PC-3 (cell line): Measurements from ENCODE around the gene CATSPER4. TPM values are rescaled to one million over a fixed set of nuclear protein-coding genes. Genes with fewer than 3 reads are reported as not detected.
A peak's percentile ranks its signal among the peaks of the same experiment; 100 is the strongest.

Source experiments
- ATAC-seq: fragments of 200-7000 bp; cut with Tn5 transposase; 2 replicates; pipeline ENCODE4 v1.9.1; 2020; ENCODE audit warnings: mild to moderate bottlenecking, moderate library complexity
- BruUV-seq: library from RNA; stranded (reverse); fragments of 400-500 nt; replicated peaks from 2 replicates; lab custom pipeline; 2021; lab: Mats Ljungman, UMichigan
- CTCF ChIA-PET: fragments of 300-600 bp; sonication (Branson Sonifier 250); formaldehyde crosslinking; loops from one replicate; lab custom pipeline; 2022; ENCODE audit warnings: antibody characterized with exemption; lab: Charles Lee
- POLR2A ChIA-PET: fragments of 300-600 bp; sonication (Branson Sonifier 250); formaldehyde crosslinking; loops from one replicate; lab custom pipeline; 2022; ENCODE audit warnings: antibody characterized with exemption; ENCODE audit not compliant: unreplicated experiment; lab: Charles Lee
- DNase-seq: peaks from one replicate; pipeline ENCODE4 v3.0.0-alpha.2; 2015
- H2AFZ ChIP-seq: fragments of 300-600 bp; sonication (generic); 2 replicates; pipeline ENCODE4 v1.6.0; 2016; ENCODE audit warnings: antibody characterized with exemption, low read length
- H3F3A ChIP-seq: fragments of 300-600 bp; sonication (generic); one replicate; pipeline ENCODE4 v1.6.0; 2017; ENCODE audit warnings: antibody characterized with exemption, low read length, control low read depth, mild to moderate bottlenecking; ENCODE audit not compliant: unreplicated experiment
- H3K27ac ChIP-seq: fragments of 300-600 bp; sonication (generic); 2 replicates; pipeline ENCODE4 v1.5.1; 2016; ENCODE audit warnings: mild to moderate bottlenecking, low read length
- H3K27me3 ChIP-seq: fragments of 300-600 bp; sonication (generic); 2 replicates; pipeline ENCODE4 v1.6.1; 2016; ENCODE audit warnings: low read length, mixed read lengths
- H3K36me3 ChIP-seq: fragments of 300-600 bp; sonication (generic); 2 replicates; pipeline ENCODE4 v1.6.1; 2016; ENCODE audit warnings: low read depth, mixed run types, low read length, mixed read lengths
- H3K4me1 ChIP-seq: fragments of 300-600 bp; sonication (generic); 2 replicates; pipeline ENCODE4 v1.5.1; 2016; ENCODE audit warnings: low read length; ENCODE audit not compliant: insufficient read depth
- H3K4me2 ChIP-seq: fragments of 300-600 bp; sonication (generic); 2 replicates; pipeline ENCODE4 v1.6.0; 2016; ENCODE audit warnings: low read length
- H3K4me3 ChIP-seq: fragments of 300-600 bp; sonication (generic); 2 replicates; pipeline ENCODE4 v1.5.1; 2016; ENCODE audit warnings: mild to moderate bottlenecking, low read length, mixed read lengths
- H3K79me2 ChIP-seq: fragments of 300-600 bp; sonication (generic); 2 replicates; pipeline ENCODE4 v1.6.1; 2017; ENCODE audit warnings: low read length, mixed read lengths
- H3K9ac ChIP-seq: fragments of 300-600 bp; sonication (generic); 2 replicates; pipeline ENCODE4 v1.6.0; 2016; ENCODE audit warnings: mild to moderate bottlenecking, low read length
- H3K9me2 ChIP-seq: fragments of 300-600 bp; sonication (generic); replicated peaks from 2 replicates; pipeline ENCODE4 v1.6.1; 2016; ENCODE audit warnings: mixed run types, low read length, mixed read lengths
- H3K9me3 ChIP-seq: fragments of 300-600 bp; sonication (generic); 2 replicates; pipeline ENCODE4 v1.6.1; 2016; ENCODE audit warnings: low read length, mixed read lengths
- H4K20me1 ChIP-seq: fragments of 300-600 bp; sonication (generic); 2 replicates; pipeline ENCODE4 v1.6.1; 2016; ENCODE audit warnings: low read length, mixed read lengths
- EZH2 ChIP-seq: fragments of 300-600 bp; sonication (generic); IDR thresholded peaks from one replicate; pipeline ENCODE4 v1.6.1; 2017; ENCODE audit warnings: antibody characterized with exemption, mild to moderate bottlenecking, low read length; ENCODE audit not compliant: unreplicated experiment
- EZH2phosphoT487 ChIP-seq: fragments of 300-600 bp; sonication (generic); IDR thresholded peaks from 2 replicates; pipeline ENCODE4 v1.6.1; 2018; ENCODE audit warnings: mild to moderate bottlenecking, antibody characterized with exemption, low read length, borderline replicate concordance
- intact Hi-C: fragments of 100-400 bp; cut with micrococcal nuclease; formaldehyde crosslinking; loops from 2 replicates; pipeline ENCODE4 v1.9.0; 2023
- total RNA-seq: library from RNA; depleted of rRNA; stranded (reverse); fragments of >200 nt; gene quantifications from 2 replicates; pipeline ENCODE4 v1.2.3, GENCODE V29; 2014
- TF ChIP-seq, protein P1 (sequence below): fragments of 300-600 bp; sonication (generic); conservative IDR thresholded peaks from 2 replicates; pipeline ENCODE4 v1.5.1; 2017; ENCODE audit warnings: antibody characterized with exemption, low read depth, mild to moderate bottlenecking, low read length

Gene CATSPER4
- total RNA-seq, 1 experiment from 2014 or later: not detected

DNA sequence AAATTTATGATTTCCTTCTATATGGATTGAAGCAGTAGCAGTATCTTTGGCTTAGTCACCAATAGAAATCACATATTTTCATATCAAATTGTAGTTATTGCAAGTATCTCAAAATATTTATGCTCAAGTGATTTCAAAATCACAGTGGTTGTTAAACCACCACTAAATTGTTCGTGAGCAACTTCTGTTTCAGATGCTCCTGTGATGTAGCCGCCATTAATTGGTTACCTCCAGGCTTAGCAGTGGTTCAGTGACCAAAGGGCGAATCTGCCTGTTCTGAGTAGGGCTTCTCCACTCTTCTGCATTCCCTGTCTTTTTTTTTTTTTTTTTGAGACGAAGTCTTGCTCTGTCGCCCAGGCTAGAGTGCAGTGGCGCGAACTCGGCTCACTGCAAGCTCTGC lies 15.1 kb upstream of the CATSPER4 start:
- Histone ChIP-seq H3K27ac (no peak overlapping the region), H3K9ac (no peak overlapping the region), H3K4me2 (no peak overlapping the region), H3K27me3 (no peaks in the 10 kb centered on the region), H3K9me2 (no peaks in the 10 kb centered on the region), H3F3A (no peaks in the 10 kb centered on the region), H2AFZ (no peak overlapping the region), H3K9me3 (no peaks in the 10 kb centered on the region), H3K4me3 (no peak overlapping the region), H4K20me1 (no peaks in the 10 kb centered on the region), H3K79me2 (peaks cover 26% of the 10 kb centered on the region), H3K36me3 (no peaks in the 10 kb centered on the region), H3K4me1 (peaks cover 25% of the 10 kb centered on the region)
- intact Hi-C loops: no loop called here
- POLR2A ChIA-PET: no interaction called here
- DNase-seq (no peak), ATAC-seq (no peak)
- TF ChIP-seq, protein P1, sequence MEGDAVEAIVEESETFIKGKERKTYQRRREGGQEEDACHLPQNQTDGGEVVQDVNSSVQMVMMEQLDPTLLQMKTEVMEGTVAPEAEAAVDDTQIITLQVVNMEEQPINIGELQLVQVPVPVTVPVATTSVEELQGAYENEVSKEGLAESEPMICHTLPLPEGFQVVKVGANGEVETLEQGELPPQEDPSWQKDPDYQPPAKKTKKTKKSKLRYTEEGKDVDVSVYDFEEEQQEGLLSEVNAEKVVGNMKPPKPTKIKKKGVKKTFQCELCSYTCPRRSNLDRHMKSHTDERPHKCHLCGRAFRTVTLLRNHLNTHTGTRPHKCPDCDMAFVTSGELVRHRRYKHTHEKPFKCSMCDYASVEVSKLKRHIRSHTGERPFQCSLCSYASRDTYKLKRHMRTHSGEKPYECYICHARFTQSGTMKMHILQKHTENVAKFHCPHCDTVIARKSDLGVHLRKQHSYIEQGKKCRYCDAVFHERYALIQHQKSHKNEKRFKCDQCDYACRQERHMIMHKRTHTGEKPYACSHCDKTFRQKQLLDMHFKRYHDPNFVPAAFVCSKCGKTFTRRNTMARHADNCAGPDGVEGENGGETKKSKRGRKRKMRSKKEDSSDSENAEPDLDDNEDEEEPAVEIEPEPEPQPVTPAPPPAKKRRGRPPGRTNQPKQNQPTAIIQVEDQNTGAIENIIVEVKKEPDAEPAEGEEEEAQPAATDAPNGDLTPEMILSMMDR: no peak
- TF ChIP-seq EZH2: no peak
- no TSS peak for BruUV-seq
- CTCF ChIA-PET: no interaction called here

DNA sequence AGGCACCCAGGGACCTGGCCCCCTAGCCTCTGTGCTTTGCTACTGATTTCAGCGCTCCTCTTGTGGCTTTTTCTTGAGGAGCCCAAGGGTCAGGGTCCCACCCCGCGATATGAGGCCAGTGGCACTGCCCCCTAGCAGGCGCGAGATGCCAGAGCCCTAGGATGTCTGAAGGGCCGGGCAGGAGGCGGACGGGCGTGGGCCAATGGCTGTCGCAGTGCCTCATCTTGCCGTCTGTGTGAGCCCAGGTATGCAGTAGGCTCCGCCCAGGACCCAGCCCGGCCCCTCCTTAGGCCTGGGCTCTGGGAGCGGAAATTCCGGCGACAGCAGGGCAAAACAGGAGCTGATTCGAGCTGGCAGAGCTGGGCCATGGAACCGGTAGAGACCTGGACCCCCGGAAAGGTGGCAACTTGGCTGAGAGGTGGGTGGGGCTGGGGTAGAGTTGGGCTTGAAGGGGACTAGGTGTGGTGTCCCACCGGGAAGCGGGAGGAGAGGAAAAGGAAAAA lies 13.2 kb upstream of the CATSPER4 start, which contains the start of gene CNKSR1:
Gene CNKSR1, plus strand, starts transcription at position 310 of the 503 bp plus-strand sequence. Its CDS starts 57 bp downstream, at position 367.
- Histone ChIP-seq H3K4me1 (peaks cover 27% of the 10 kb centered on the region), H3K27me3 (no peaks in the 10 kb centered on the region), H3F3A (no peaks in the 10 kb centered on the region), H3K9ac (peak within 1 kb of the TSS; percentile 60), H2AFZ (peak within 1 kb of the TSS; percentile 58), H4K20me1 (no peaks in the 10 kb centered on the region), H3K36me3 (no peaks in the 10 kb centered on the region), H3K9me2 (no peaks in the 10 kb centered on the region), H3K79me2 (peaks cover 13% of the 10 kb centered on the region), H3K4me3 (peak within 1 kb of the TSS; percentile 73), H3K4me2 (peak within 1 kb of the TSS; percentile 84), H3K27ac (peak within 1 kb of the TSS; percentile 31), H3K9me3 (no peaks in the 10 kb centered on the region)
- CTCF ChIA-PET: interaction anchor here (0.6 to 1.3 kb wide), 3 partner anchors 57 to 222 kb away, joined by 3 to 5 read pairs (median 3); partner anchors contain the start of gene CEP85
- POLR2A ChIA-PET: interaction anchor here (0.6 kb wide), 1 partner anchor 201 kb away, joined by 9 read pairs; no protein-coding TSS in a partner anchor
- intact Hi-C loops: no loop called here
- BruUV-seq: no TSS peak
- TF ChIP-seq, protein P1: peak; percentile 58
- TF ChIP-seq EZH2phosphoT487: no peak
- ATAC-seq (peak; percentile 88), DNase-seq (peak; percentile 85)

GRCh38 chr1:26180010-26180506 lies 10.3 kb upstream of the CATSPER4 start:
- no peak overlapping the region for H3K9ac ChIP-seq
- TF ChIP-seq EZH2 (no peak), EZH2phosphoT487 (no peak)
- TF ChIP-seq, protein P1: no peak
- ATAC-seq (no peak), DNase-seq (no peak)
- H2AFZ ChIP-seq: no peak overlapping the region
- H4K20me1 ChIP-seq: no peaks in the 10 kb centered on the region
- intact Hi-C loops: no loop called here
- CTCF ChIA-PET: no interaction called here
- H3K4me2 ChIP-seq: no peak overlapping the region
- POLR2A ChIA-PET: no interaction called here
- peaks cover 13% of the 10 kb centered on the region for H3K79me2 ChIP-seq
- H3F3A ChIP-seq: no peaks in the 10 kb centered on the region
- no peaks in the 10 kb centered on the region for H3K9me2 ChIP-seq
- H3K27ac ChIP-seq: no peak overlapping the region
- no peak overlapping the region for H3K4me3 ChIP-seq
- H3K4me1 ChIP-seq: peaks cover 32% of the 10 kb centered on the region
- no TSS peak for BruUV-seq
- no peaks in the 10 kb centered on the region; the same call in 1 of the 2 replicates for H3K36me3 ChIP-seq
- no peaks in the 10 kb centered on the region for H3K27me3 ChIP-seq
- H3K9me3 ChIP-seq: no peaks in the 10 kb centered on the region
